Breast epithelium (tissue), 4 donors: ENCODE data around the gene SKAP1. TPM values are rescaled to one million over a fixed set of nuclear protein-coding genes. Genes with fewer than 3 reads are reported as not detected.

Experiments used
- DNase-seq, 2 donors: peaks; one replicate each; pipeline ENCODE4 v3.0.0-alpha.2; 2019; ENCODE audit warnings: low spot score in 2 of 2
- H3K27ac ChIP-seq, 2 donors: fragments of 200-600 bp; sonication (generic) in 1 of 2; one replicate each; pipeline ENCODE4 v1.5.1; 2016 to 2019; ENCODE audit warnings: mild to moderate bottlenecking in 1 of 2
- H3K27me3 ChIP-seq, 2 donors: fragments of 200-600 bp; sonication (generic) in 1 of 2; one replicate each; pipeline versions ENCODE4 v1.5.1 to v1.6.0; 2017 to 2019; ENCODE audit warnings: control low read depth in 1 of 2, mild to moderate bottlenecking in 1 of 2
- H3K36me3 ChIP-seq: fragments of 200-600 bp; one replicate; pipeline ENCODE4 v1.5.1; 2019
- H3K4me1 ChIP-seq, 2 donors: fragments of 200-600 bp; sonication (generic); one replicate each; pipeline ENCODE4 v1.5.1; 2016 to 2019; ENCODE audit warnings: control low read depth in 1 of 2
- H3K4me3 ChIP-seq, 3 donors: fragments of 200-600 bp; sonication (generic); 1 replicate in 2 of 3; 2 replicates in 1 of 3; pipeline ENCODE4 v1.5.1; 2016 to 2019; ENCODE audit warnings: mild to moderate bottlenecking in 3 of 3, moderate library complexity in 2 of 3
- H3K9me3 ChIP-seq, 2 donors: fragments of 200-600 bp; sonication (generic) in 1 of 2; one replicate each; pipeline ENCODE4 v1.5.1; 2016 to 2019; ENCODE audit warnings: control low read depth in 1 of 2
- CTCF ChIP-seq, 3 donors: fragments of 450-650 bp; IDR thresholded peaks; one replicate each; pipeline ENCODE4 v1.5.1; 2016 to 2017; ENCODE audit warnings: antibody characterized with exemption in 3 of 3, mild to moderate bottlenecking in 3 of 3, moderate library complexity in 3 of 3
- POLR2A ChIP-seq: fragments of 450-650 bp; IDR thresholded peaks from one replicate; pipeline ENCODE4 v1.6.1; 2016; ENCODE audit warnings: antibody characterized with exemption, mild to moderate bottlenecking, moderate library complexity
- POLR2AphosphoS5 ChIP-seq, 3 donors: sonication (generic); formaldehyde crosslinking; IDR thresholded peaks; one replicate each; pipeline ENCODE4 v1.6.1; 2017; ENCODE audit warnings: antibody characterized with exemption in 3 of 3
- intact Hi-C: fragments of 100-400 bp; cut with DNase I; formaldehyde crosslinking; loops from one replicate; pipeline ENCODE4 v1.15.1; 2023; ENCODE audit warnings: low total_unique reads
- total RNA-seq, 3 donors: library from RNA; depleted of rRNA; stranded (reverse); fragments of >200 nt; gene quantifications; one replicate each; pipeline ENCODE4 v1.1.0, GENCODE V29; 2016

Gene SKAP1
- total RNA-seq, 3 donors from 2014 or later = 1.1 to 7.5 (median 5.9) TPM

- Histone ChIP-seq H3K4me3 (no peak overlapping the region), H3K27ac (no peak overlapping the region), H3K4me1 (no peaks in the 10 kb centered on the region), H3K9me3 (no peaks in the 10 kb centered on the region), H3K36me3 (no peaks in the 10 kb centered on the region), H3K27me3 (peaks cover 0 to 16% of the 10 kb centered on the region in 2 donors)
- DNase-seq = no peak
- TF ChIP-seq CTCF (IDR thresholded peaks at IDR 0.05) = no peak
- TF ChIP-seq POLR2A = no peak
- TF ChIP-seq POLR2AphosphoS5 (IDR thresholded peaks at IDR 0.05) = no peak
- intact Hi-C loops = no loop called here
Measured at GRCh38 chr17:48394821-48395220, 35.2 kb downstream of the SKAP1 start.

- Histone ChIP-seq H3K9me3 (no peaks in the 10 kb centered on the region), H3K27me3 (peaks cover 0 to 16% of the 10 kb centered on the region in 2 donors), H3K4me1 (no peaks in the 10 kb centered on the region), H3K36me3 (no peaks in the 10 kb centered on the region), H3K27ac (no peak overlapping the region), H3K4me3 (no peak overlapping the region)
- TF ChIP-seq POLR2AphosphoS5 (IDR thresholded peaks at IDR 0.05) (no peak), POLR2A (no peak), CTCF (IDR thresholded peaks at IDR 0.05) (no peak)
- DNase-seq = no peak
- intact Hi-C loops = no loop called here
Measured at GRCh38 chr17:48393283-48393682, 36.7 kb downstream of the SKAP1 start.

GRCh38 chr17:48392857-48393256 lies 37.2 kb downstream of the SKAP1 start:
- Histone ChIP-seq H3K36me3 (no peaks in the 10 kb centered on the region), H3K27me3 (peaks cover 0 to 16% of the 10 kb centered on the region in 2 donors), H3K9me3 (no peaks in the 10 kb centered on the region), H3K27ac (no peak overlapping the region), H3K4me1 (no peaks in the 10 kb centered on the region), H3K4me3 (no peak overlapping the region)
- intact Hi-C loops = no loop called here
- TF ChIP-seq POLR2AphosphoS5 (IDR thresholded peaks at IDR 0.05) = no peak
- TF ChIP-seq CTCF (IDR thresholded peaks at IDR 0.05) = no peak
- no peak for TF ChIP-seq POLR2A
- DNase-seq = no peak

GRCh38 chr17:48391444-48391843 lies 38.6 kb downstream of the SKAP1 start:
- intact Hi-C loops = no loop called here

GRCh38 chr17:48389903-48390302 lies 40.1 kb downstream of the SKAP1 start:
- no peaks in the 10 kb centered on the region for H3K36me3 ChIP-seq
- TF ChIP-seq CTCF (IDR thresholded peaks at IDR 0.05) (no peak), POLR2A (no peak), POLR2AphosphoS5 (IDR thresholded peaks at IDR 0.05) (no peak)
- intact Hi-C loops = no loop called here
- H3K4me1 ChIP-seq = no peaks in the 10 kb centered on the region
- peaks cover 0 to 33% of the 10 kb centered on the region in 2 donors for H3K27me3 ChIP-seq
- no peak overlapping the region for H3K4me3 ChIP-seq
- no peak for DNase-seq
- H3K27ac ChIP-seq = no peak overlapping the region
- H3K9me3 ChIP-seq = no peaks in the 10 kb centered on the region

More at GRCh38 chr17:48391444-48391843, 38.6 kb downstream of the SKAP1 start:
- Histone ChIP-seq H3K9me3 (no peaks in the 10 kb centered on the region), H3K27me3 (peaks cover 0 to 22% of the 10 kb centered on the region in 2 donors), H3K4me1 (no peaks in the 10 kb centered on the region), H3K27ac (no peak overlapping the region), H3K36me3 (no peaks in the 10 kb centered on the region), H3K4me3 (no peak overlapping the region)
- TF ChIP-seq POLR2AphosphoS5 (IDR thresholded peaks at IDR 0.05) = no peak
- no peak for TF ChIP-seq CTCF (IDR thresholded peaks at IDR 0.05)
- TF ChIP-seq POLR2A = no peak
- DNase-seq = no peak
